Osteocyte (in vitro differentiated cells): Measurements from ENCODE around the gene RFNG. TPM values are rescaled to one million over a fixed set of nuclear protein-coding genes. Genes with fewer than 3 reads are reported as not detected.

Experiments
- DNase-seq: peaks from one replicate; pipeline ENCODE4 v3.0.0; 2021; ENCODE audit warnings: mixed read lengths; ENCODE audit not compliant: unreplicated experiment; ENCODE audit errors: extremely low spot score
- H3K27ac Mint-ChIP-seq: one replicate; pipeline ENCODE4 v1.8.0; 2021; ENCODE audit warnings: mild to moderate bottlenecking, mixed read lengths; ENCODE audit not compliant: unreplicated experiment
- H3K27me3 Mint-ChIP-seq: one replicate; pipeline ENCODE4 v1.8.0; 2021; ENCODE audit warnings: mixed read lengths; ENCODE audit not compliant: unreplicated experiment
- H3K36me3 Mint-ChIP-seq: one replicate; pipeline ENCODE4 v1.8.0; 2021; ENCODE audit warnings: mixed read lengths; ENCODE audit not compliant: unreplicated experiment
- H3K4me1 Mint-ChIP-seq: one replicate; pipeline ENCODE4 v1.8.0; 2021; ENCODE audit warnings: mixed read lengths; ENCODE audit not compliant: unreplicated experiment
- H3K4me3 Mint-ChIP-seq: one replicate; pipeline ENCODE4 v1.8.0; 2021; ENCODE audit warnings: mild to moderate bottlenecking, moderate library complexity, mixed read lengths; ENCODE audit not compliant: unreplicated experiment
- H3K9me3 Mint-ChIP-seq: one replicate; pipeline ENCODE4 v1.8.0; 2021; ENCODE audit warnings: mixed read lengths; ENCODE audit not compliant: unreplicated experiment
- CTCF ChIP-seq: fragments of 200-600 bp; sonication (generic); IDR thresholded peaks from 2 replicates; pipeline ENCODE4 v1.5.0; 2021; ENCODE audit warnings: antibody characterized with exemption, mild to moderate bottlenecking, moderate library complexity
- total RNA-seq: library from RNA; stranded (reverse); gene quantifications from 2 replicates; pipeline ENCODE4 v1.2.1, GENCODE V29; 2021

RFNG gene
- total RNA-seq, 1 donor from 2014 or later, result 41.0 TPM

- Mint-ChIP-seq H3K4me3 (peak overlapping the region; percentile 63), H3K27me3 (no peaks in the 10 kb centered on the region), H3K4me1 (peaks cover 7% of the 10 kb centered on the region), H3K36me3 (peaks cover 5% of the 10 kb centered on the region), H3K9me3 (no peaks in the 10 kb centered on the region), H3K27ac (no peak overlapping the region)
- no peak for DNase-seq
- no peak for TF ChIP-seq CTCF
Observed at GRCh38 chr17:82064433-82065192, 13.0 kb upstream of the RFNG start.

GRCh38 chr17:82063424-82064415 is 12.1 kb upstream of the RFNG start:
- H3K4me3 Mint-ChIP-seq, result peak overlapping the region; percentile 63
- no peak overlapping the region for H3K27ac Mint-ChIP-seq
- H3K27me3 Mint-ChIP-seq, result no peaks in the 10 kb centered on the region
- no peak for DNase-seq
- H3K36me3 Mint-ChIP-seq, result peaks cover 5% of the 10 kb centered on the region
- no peak for TF ChIP-seq CTCF
- H3K4me1 Mint-ChIP-seq, result peaks cover 7% of the 10 kb centered on the region
- no peaks in the 10 kb centered on the region for H3K9me3 Mint-ChIP-seq

- Mint-ChIP-seq H3K9me3 (no peaks in the 10 kb centered on the region), H3K4me3 (no peak overlapping the region), H3K36me3 (peaks cover 6% of the 10 kb centered on the region), H3K27me3 (no peaks in the 10 kb centered on the region), H3K27ac (no peak overlapping the region), H3K4me1 (peaks cover 7% of the 10 kb centered on the region)
- TF ChIP-seq CTCF, result no peak
- DNase-seq, result no peak
Observed at GRCh38 chr17:82062984-82063368, 11.4 kb upstream of the RFNG start.

GRCh38 chr17:82062076-82062983 is 10.7 kb upstream of the RFNG start:
- Mint-ChIP-seq H3K4me1 (peaks cover 7% of the 10 kb centered on the region), H3K9me3 (no peaks in the 10 kb centered on the region), H3K27me3 (no peaks in the 10 kb centered on the region), H3K4me3 (no peak overlapping the region), H3K27ac (no peak overlapping the region), H3K36me3 (peaks cover 10% of the 10 kb centered on the region)
- no peak for DNase-seq
- TF ChIP-seq CTCF, result no peak
